GM12878 (cell line): Measurements from ENCODE around the gene PRLH. TPM values are rescaled to one million over a fixed set of nuclear protein-coding genes. Genes with fewer than 3 reads are reported as not detected.
A peak's percentile ranks its signal among the peaks of the same experiment; 100 is the strongest.

Source experiments
- ETV6 ChIP-seq, 2 experiments: fragments of 450-650 bp in 1 of 2; IDR thresholded peaks in 1 of 2; conservative IDR thresholded peaks in 1 of 2; 2 replicates each; pipeline ENCODE4 v1.6.1; 2014; ENCODE audit warnings: antibody characterized with exemption in 1 of 2, borderline replicate concordance in 1 of 2, low read depth in 1 of 2, mild to moderate bottlenecking in 1 of 2, moderate library complexity in 1 of 2
- NFXL1 ChIP-seq: fragments of 450-650 bp; IDR thresholded peaks from 2 replicates; pipeline ENCODE4 v1.6.1; 2017; ENCODE audit warnings: antibody characterized with exemption, mild to moderate bottlenecking, borderline replicate concordance
- PAX8 ChIP-seq: fragments of 450-650 bp; IDR thresholded peaks from 2 replicates; pipeline ENCODE4 v1.6.1; 2017; ENCODE audit warnings: mild to moderate bottlenecking, moderate library complexity
- SPI1 ChIP-seq: IDR thresholded peaks from 2 replicates; pipeline ENCODE4 v1.6.1; 2011; ENCODE audit warnings: low read depth, mild to moderate bottlenecking, low read length, moderate library complexity, borderline replicate concordance; ENCODE audit not compliant: insufficient read depth
- TBL1XR1 ChIP-seq: IDR thresholded peaks from 2 replicates; pipeline ENCODE4 v1.6.1; 2012; ENCODE audit warnings: low read depth, low read length, improper control_type of control experiment
- YY1 ChIP-seq: IDR thresholded peaks from 2 replicates; pipeline ENCODE4 v1.6.1; 2011; ENCODE audit warnings: low read depth, mild to moderate bottlenecking, low read length
- ZBED1 ChIP-seq: IDR thresholded peaks from 2 replicates; pipeline ENCODE4 v1.6.1; 2016; ENCODE audit warnings: borderline replicate concordance
- polyA plus RNA-seq, 11 experiments: library from polyadenylated mRNA; depleted of rRNA in 4 of 11; unstranded in 6 of 11; stranded (reverse) in 5 of 11; fragments of >200 nt; fragmentation: Nextera tagmentation in 4 of 11; fragmentation: Illumina TruSeq in 1 of 11; extraction: Ambion mirVana in 4 of 11; extraction: Trizol in 1 of 11; gene quantifications; 1 replicate in 1 of 11; 2 replicates in 10 of 11; pipeline versions ENCODE4 v1.2.1 to v1.2.3, GENCODE V29; 2011 to 2016; ENCODE audit warnings: inconsistent platforms in 2 of 11, missing spikeins in 2 of 11, low read depth in 1 of 11
- total RNA-seq, 4 experiments: library from RNA; depleted of rRNA in 3 of 4; stranded (reverse); fragments of >200 nt in 3 of 4; fragmentation: Illumina TruSeq in 1 of 4; extraction: Trizol in 1 of 4; gene quantifications; 2 replicates each; pipeline versions ENCODE4 v1.2.1 to v1.2.3, GENCODE V29; 2013 to 2021
- TF ChIP-seq, protein P1 (sequence below): fragments of 150-350 bp; IDR thresholded peaks from 2 replicates; pipeline ENCODE4 v1.6.1; 2014; ENCODE audit warnings: mild to moderate bottlenecking, low read depth, low read length
- TF ChIP-seq, protein P2 (sequence below): fragments of 450-650 bp; IDR thresholded peaks from 2 replicates; pipeline ENCODE4 v1.6.1; 2016; ENCODE audit warnings: mild to moderate bottlenecking
- TF ChIP-seq, protein P3 (sequence below): fragments of 450-650 bp; IDR thresholded peaks from 2 replicates; pipeline ENCODE4 v1.6.1; 2017; ENCODE audit warnings: mild to moderate bottlenecking
- TF ChIP-seq, protein P4 (sequence below): fragments of 450-650 bp; IDR thresholded peaks from 2 replicates; pipeline ENCODE4 v1.6.1; 2017; ENCODE audit warnings: mild to moderate bottlenecking, low read depth, inconsistent platforms; ENCODE audit not compliant: poor library complexity, severe bottlenecking
- TF ChIP-seq, protein P5 (sequence below): fragments of 450-650 bp; IDR thresholded peaks from 2 replicates; pipeline ENCODE4 v1.6.1; 2017; ENCODE audit warnings: mild to moderate bottlenecking, moderate library complexity

The PRLH gene
- total and polyA plus RNA-seq, 10 of the 15 experiments (the other 5 are each of a cell fraction or from before 2014, with no cell fraction given): not detected

DNA sequence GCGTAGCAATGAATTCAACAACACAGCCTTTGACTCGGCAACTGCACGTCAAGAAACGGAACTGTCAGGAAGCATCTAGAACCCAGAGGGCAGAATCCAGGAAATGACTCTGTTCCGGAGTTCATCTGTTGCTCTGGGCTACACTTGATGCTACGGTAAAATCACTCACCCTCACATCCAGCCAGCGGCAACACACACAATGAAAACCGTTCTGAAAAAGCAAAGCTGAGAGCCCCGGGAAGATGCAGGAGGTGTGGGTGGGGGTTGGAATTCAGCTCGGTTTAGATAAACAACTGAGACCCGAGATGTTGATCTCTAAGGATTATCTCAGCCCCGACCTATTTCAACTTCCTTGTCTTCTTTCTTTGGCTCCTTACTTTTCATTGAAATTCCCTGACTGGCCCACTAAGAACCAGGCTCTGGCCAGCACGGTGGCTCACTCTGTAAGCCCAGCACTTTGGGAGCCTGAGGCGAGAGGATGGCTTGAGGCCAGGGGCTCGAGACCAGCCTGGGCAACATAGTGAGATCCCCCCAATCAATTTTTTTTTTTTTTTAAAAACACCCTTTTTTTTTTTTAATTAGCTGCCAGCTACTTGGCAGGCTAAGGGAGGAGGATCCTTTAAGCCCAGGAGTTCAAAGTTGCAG, 37.5 kb downstream of the PRLH start (continued):
- TF ChIP-seq, protein P1, sequence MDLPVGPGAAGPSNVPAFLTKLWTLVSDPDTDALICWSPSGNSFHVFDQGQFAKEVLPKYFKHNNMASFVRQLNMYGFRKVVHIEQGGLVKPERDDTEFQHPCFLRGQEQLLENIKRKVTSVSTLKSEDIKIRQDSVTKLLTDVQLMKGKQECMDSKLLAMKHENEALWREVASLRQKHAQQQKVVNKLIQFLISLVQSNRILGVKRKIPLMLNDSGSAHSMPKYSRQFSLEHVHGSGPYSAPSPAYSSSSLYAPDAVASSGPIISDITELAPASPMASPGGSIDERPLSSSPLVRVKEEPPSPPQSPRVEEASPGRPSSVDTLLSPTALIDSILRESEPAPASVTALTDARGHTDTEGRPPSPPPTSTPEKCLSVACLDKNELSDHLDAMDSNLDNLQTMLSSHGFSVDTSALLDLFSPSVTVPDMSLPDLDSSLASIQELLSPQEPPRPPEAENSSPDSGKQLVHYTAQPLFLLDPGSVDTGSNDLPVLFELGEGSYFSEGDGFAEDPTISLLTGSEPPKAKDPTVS: peak; percentile 83; the same call in 1 of the 2 replicates
- TF ChIP-seq, protein P2, sequence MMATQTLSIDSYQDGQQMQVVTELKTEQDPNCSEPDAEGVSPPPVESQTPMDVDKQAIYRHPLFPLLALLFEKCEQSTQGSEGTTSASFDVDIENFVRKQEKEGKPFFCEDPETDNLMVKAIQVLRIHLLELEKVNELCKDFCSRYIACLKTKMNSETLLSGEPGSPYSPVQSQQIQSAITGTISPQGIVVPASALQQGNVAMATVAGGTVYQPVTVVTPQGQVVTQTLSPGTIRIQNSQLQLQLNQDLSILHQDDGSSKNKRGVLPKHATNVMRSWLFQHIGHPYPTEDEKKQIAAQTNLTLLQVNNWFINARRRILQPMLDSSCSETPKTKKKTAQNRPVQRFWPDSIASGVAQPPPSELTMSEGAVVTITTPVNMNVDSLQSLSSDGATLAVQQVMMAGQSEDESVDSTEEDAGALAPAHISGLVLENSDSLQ: 0 out of 2 replicates have a peak, but pooled peaks have one; percentile 22
- TF ChIP-seq ZBED1: no peak
- TF ChIP-seq SPI1: peak; percentile 13; the same call in 1 of the 2 replicates
- no peak for TF ChIP-seq TBL1XR1
- TF ChIP-seq ETV6 (conservative IDR thresholded peaks at IDR 0.05 in 1 of 2, IDR thresholded peaks at IDR 0.05 in 1 of 2; ENCODE audit: borderline replicate concordance in 1 of 2, low read depth in 1 of 2): peak in 1 of 2 experiments; percentile 48; a peak in 1 of 4 replicates
- TF ChIP-seq, protein P3, sequence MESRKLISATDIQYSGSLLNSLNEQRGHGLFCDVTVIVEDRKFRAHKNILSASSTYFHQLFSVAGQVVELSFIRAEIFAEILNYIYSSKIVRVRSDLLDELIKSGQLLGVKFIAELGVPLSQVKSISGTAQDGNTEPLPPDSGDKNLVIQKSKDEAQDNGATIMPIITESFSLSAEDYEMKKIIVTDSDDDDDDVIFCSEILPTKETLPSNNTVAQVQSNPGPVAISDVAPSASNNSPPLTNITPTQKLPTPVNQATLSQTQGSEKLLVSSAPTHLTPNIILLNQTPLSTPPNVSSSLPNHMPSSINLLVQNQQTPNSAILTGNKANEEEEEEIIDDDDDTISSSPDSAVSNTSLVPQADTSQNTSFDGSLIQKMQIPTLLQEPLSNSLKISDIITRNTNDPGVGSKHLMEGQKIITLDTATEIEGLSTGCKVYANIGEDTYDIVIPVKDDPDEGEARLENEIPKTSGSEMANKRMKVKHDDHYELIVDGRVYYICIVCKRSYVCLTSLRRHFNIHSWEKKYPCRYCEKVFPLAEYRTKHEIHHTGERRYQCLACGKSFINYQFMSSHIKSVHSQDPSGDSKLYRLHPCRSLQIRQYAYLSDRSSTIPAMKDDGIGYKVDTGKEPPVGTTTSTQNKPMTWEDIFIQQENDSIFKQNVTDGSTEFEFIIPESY: no peak
- TF ChIP-seq NFXL1: no peak
- TF ChIP-seq, protein P4, sequence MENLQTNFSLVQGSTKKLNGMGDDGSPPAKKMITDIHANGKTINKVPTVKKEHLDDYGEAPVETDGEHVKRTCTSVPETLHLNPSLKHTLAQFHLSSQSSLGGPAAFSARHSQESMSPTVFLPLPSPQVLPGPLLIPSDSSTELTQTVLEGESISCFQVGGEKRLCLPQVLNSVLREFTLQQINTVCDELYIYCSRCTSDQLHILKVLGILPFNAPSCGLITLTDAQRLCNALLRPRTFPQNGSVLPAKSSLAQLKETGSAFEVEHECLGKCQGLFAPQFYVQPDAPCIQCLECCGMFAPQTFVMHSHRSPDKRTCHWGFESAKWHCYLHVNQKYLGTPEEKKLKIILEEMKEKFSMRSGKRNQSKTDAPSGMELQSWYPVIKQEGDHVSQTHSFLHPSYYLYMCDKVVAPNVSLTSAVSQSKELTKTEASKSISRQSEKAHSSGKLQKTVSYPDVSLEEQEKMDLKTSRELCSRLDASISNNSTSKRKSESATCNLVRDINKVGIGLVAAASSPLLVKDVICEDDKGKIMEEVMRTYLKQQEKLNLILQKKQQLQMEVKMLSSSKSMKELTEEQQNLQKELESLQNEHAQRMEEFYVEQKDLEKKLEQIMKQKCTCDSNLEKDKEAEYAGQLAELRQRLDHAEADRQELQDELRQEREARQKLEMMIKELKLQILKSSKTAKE: no peak
- TF ChIP-seq PAX8: no peak
- TF ChIP-seq, protein P5, sequence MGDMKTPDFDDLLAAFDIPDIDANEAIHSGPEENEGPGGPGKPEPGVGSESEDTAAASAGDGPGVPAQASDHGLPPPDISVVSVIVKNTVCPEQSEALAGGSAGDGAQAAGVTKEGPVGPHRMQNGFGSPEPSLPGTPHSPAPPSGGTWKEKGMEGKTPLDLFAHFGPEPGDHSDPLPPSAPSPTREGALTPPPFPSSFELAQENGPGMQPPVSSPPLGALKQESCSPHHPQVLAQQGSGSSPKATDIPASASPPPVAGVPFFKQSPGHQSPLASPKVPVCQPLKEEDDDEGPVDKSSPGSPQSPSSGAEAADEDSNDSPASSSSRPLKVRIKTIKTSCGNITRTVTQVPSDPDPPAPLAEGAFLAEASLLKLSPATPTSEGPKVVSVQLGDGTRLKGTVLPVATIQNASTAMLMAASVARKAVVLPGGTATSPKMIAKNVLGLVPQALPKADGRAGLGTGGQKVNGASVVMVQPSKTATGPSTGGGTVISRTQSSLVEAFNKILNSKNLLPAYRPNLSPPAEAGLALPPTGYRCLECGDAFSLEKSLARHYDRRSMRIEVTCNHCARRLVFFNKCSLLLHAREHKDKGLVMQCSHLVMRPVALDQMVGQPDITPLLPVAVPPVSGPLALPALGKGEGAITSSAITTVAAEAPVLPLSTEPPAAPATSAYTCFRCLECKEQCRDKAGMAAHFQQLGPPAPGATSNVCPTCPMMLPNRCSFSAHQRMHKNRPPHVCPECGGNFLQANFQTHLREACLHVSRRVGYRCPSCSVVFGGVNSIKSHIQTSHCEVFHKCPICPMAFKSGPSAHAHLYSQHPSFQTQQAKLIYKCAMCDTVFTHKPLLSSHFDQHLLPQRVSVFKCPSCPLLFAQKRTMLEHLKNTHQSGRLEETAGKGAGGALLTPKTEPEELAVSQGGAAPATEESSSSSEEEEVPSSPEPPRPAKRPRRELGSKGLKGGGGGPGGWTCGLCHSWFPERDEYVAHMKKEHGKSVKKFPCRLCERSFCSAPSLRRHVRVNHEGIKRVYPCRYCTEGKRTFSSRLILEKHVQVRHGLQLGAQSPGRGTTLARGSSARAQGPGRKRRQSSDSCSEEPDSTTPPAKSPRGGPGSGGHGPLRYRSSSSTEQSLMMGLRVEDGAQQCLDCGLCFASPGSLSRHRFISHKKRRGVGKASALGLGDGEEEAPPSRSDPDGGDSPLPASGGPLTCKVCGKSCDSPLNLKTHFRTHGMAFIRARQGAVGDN: 0 out of 2 replicates have a peak, but pooled peaks have one; percentile 39
- TF ChIP-seq YY1: no peak
